ENCODE measurements around the gene SLC9A2. TPM values are rescaled to one million over a fixed set of nuclear protein-coding genes. Genes with fewer than 3 reads are reported as not detected.

The SLC9A2 gene
- total and polyA plus RNA-seq, 8 donors, result 0.10 to 0.58 (median 0.29) TPM

DNA sequence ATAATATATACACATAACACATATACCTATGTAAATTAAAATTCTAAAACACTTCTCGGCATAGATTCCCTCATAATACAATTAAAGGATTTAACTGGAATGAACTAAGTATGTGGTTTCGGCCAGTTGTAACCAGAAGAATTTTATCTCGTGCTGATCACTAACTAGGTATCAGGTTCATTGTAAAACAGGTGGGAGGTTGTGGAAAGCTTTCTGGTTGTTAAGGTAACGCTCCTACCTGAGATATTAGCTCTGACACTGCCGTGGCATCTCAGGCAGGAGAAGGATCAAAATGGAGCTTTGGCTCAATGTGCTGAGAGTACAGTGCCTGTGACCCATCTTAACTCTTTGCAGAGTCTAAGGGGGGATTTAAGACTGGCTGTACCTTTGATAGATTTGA lies 42.5 kb downstream of the SLC9A2 start:
- Histone ChIP-seq H3K4me1 (no peaks in the 10 kb centered on the region), H3K9me3 (no peaks in the 10 kb centered on the region), H3K27me3 (no peaks in the 10 kb centered on the region), H3K36me3 (no peaks in the 10 kb centered on the region), H3K27ac (no peak overlapping the region), H3K4me3 (no peak overlapping the region)
- TF ChIP-seq, protein P1, sequence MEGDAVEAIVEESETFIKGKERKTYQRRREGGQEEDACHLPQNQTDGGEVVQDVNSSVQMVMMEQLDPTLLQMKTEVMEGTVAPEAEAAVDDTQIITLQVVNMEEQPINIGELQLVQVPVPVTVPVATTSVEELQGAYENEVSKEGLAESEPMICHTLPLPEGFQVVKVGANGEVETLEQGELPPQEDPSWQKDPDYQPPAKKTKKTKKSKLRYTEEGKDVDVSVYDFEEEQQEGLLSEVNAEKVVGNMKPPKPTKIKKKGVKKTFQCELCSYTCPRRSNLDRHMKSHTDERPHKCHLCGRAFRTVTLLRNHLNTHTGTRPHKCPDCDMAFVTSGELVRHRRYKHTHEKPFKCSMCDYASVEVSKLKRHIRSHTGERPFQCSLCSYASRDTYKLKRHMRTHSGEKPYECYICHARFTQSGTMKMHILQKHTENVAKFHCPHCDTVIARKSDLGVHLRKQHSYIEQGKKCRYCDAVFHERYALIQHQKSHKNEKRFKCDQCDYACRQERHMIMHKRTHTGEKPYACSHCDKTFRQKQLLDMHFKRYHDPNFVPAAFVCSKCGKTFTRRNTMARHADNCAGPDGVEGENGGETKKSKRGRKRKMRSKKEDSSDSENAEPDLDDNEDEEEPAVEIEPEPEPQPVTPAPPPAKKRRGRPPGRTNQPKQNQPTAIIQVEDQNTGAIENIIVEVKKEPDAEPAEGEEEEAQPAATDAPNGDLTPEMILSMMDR (IDR thresholded peaks at IDR 0.05), result no peak
- ATAC-seq (no peak), DNase-seq (no peak)
- intact Hi-C loops (cut with DNase I), result no loop called here

DNA sequence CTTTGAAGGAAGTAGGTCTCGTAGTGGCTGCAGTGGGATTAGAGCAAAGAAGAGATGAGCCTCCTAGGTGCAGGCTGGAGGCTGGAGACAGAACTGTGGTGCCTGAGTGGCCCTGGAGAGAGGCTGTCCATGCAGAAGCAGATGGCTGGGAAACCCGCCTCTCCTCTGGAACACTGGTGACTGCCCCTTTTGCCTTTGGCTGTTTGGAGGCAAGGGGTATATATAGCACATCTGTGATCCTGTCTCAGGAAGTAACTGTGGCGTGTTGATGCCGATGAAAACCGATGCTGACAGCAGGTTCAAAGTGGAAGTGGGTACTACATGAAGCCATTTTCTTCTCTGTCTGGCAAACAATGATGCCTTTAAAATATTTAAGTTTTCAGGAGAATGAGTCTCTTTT lies 43.5 kb downstream of the SLC9A2 start:
- Histone ChIP-seq H3K4me1 (no peaks in the 10 kb centered on the region), H3K27me3 (no peaks in the 10 kb centered on the region), H3K4me3 (no peak overlapping the region), H3K36me3 (no peaks in the 10 kb centered on the region), H3K27ac (no peak overlapping the region), H3K9me3 (no peaks in the 10 kb centered on the region)
- TF ChIP-seq, protein P1 (IDR thresholded peaks at IDR 0.05), result no peak
- DNase-seq (no peak), ATAC-seq (no peak)
- intact Hi-C loops (cut with DNase I), result no loop called here

DNA sequence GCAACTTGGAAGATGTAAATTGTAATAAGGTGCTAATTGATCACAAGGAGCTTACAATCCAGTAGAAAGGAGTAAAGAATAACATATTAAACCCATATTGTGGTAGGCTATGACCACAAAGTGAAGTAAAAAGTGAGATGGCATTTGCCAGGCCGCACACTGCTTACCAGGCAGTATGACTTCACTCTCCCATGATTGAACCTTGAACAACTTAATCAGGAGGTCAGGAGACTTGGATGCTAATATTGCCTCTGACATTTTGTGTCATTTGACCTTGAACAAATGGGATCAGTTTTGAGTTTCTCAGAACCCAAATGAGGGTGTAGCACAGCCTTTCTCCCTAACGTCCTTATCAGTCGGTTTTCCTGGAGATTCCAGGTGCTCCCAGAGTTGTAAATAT lies 44.0 kb downstream of the SLC9A2 start:
- intact Hi-C loops (cut with DNase I), result no loop called here
- no peak overlapping the region for H3K4me3 ChIP-seq

DNA sequence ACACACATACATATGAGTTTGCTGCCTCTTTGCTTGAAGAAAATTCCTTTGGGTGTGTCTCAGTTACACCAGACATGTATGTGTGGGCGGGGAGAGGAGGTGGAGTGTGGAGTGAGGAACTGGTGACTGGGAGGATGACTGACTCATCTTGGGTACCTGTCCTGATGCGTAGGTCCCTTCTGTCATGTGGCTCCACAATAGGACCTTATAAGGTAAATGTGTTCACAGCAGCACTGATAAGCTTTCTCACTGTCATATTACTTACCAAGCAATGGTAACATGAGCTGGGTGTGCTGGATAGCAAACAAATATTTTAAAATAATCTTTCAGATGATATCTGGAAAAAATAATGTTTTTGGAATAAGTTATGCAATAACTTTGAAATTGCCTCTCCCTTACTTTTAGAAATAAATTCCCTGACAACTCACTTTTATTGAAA lies 45.1 kb downstream of the SLC9A2 start:
- no peaks in the 10 kb centered on the region for H3K4me1 ChIP-seq
- H3K27ac ChIP-seq, result no peak overlapping the region
- H3K4me3 ChIP-seq, result no peak overlapping the region
- TF ChIP-seq, protein P1 (IDR thresholded peaks at IDR 0.05), result no peak
- DNase-seq (no peak), ATAC-seq (no peak)
- no peaks in the 10 kb centered on the region for H3K36me3 ChIP-seq
- intact Hi-C loops (cut with DNase I), result no loop called here
- no peaks in the 10 kb centered on the region for H3K9me3 ChIP-seq
- H3K27me3 ChIP-seq, result no peaks in the 10 kb centered on the region

More for the DNA sequence above, 44.0 kb downstream of the SLC9A2 start:
- Histone ChIP-seq H3K27me3 (no peaks in the 10 kb centered on the region), H3K36me3 (no peaks in the 10 kb centered on the region), H3K4me1 (no peaks in the 10 kb centered on the region), H3K27ac (no peak overlapping the region), H3K9me3 (no peaks in the 10 kb centered on the region)
- ATAC-seq, result no peak
- TF ChIP-seq, protein P1 (IDR thresholded peaks at IDR 0.05), result no peak
- DNase-seq, result no peak

DNA sequence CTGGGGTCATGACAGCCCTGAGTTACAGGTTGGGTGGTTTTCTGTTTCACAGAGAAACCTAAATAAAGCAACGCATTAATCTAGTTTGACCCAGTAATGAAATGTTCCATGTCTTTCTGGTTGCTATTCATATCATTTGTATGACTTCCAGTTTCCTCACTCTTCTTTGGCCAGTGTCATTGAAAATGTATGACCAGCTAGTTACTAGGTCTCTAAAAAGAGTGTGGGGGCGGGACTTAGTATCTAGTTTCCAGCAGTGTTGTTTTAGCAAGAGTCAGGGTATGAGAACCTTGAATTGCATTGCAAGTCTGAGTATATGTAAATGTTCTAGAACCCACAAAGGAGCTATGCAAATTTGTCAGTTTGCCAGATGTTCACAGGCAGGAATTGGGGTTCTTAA lies 47.7 kb downstream of the SLC9A2 start:
- no peak overlapping the region for H3K27ac ChIP-seq
- ATAC-seq, result no peak
- no peaks in the 10 kb centered on the region for H3K27me3 ChIP-seq
- H3K9me3 ChIP-seq, result no peaks in the 10 kb centered on the region
- TF ChIP-seq, protein P1 (IDR thresholded peaks at IDR 0.05), result no peak
- no peak for DNase-seq
- intact Hi-C loops (cut with DNase I), result no loop called here
- H3K4me3 ChIP-seq, result no peak overlapping the region
- no peaks in the 10 kb centered on the region for H3K4me1 ChIP-seq
- no peaks in the 10 kb centered on the region for H3K36me3 ChIP-seq

Measured in left lung (tissue), 10 donors.